HepG2 (cell line): ENCODE data around the gene SRC. TPM values are rescaled to one million over a fixed set of nuclear protein-coding genes. Genes with fewer than 3 reads are reported as not detected.

Experiments used
- HOXA5 ChIP-seq: sonication (generic); formaldehyde crosslinking; IDR thresholded peaks from 2 replicates; pipeline ENCODE4 v1.4.0; 2020; ENCODE audit warnings: missing genetic modification reagents
- IRX3 ChIP-seq: sonication (generic); formaldehyde crosslinking; IDR thresholded peaks from 2 replicates; pipeline ENCODE4 v1.8.1; 2023; ENCODE audit warnings: mild to moderate bottlenecking, low read depth, missing genetic modification reagents, borderline replicate concordance
- PRDM4 ChIP-seq: sonication (generic); formaldehyde crosslinking; IDR thresholded peaks from 2 replicates; pipeline ENCODE4 v1.9.0; 2021; ENCODE audit warnings: missing genetic modification reagents, borderline replicate concordance
- ZBTB14 ChIP-seq: sonication (generic); formaldehyde crosslinking; IDR thresholded peaks from 2 replicates; pipeline ENCODE4 v1.4.0; 2020; ENCODE audit warnings: missing genetic modification reagents
- ZNF687 ChIP-seq: sonication (generic); formaldehyde crosslinking; IDR thresholded peaks from 2 replicates; pipeline ENCODE4 v1.5.1; 2020; ENCODE audit warnings: mild to moderate bottlenecking, missing genetic modification reagents, moderate library complexity
- ZNF75D ChIP-seq: sonication (generic); formaldehyde crosslinking; IDR thresholded peaks from 2 replicates; pipeline ENCODE4 v1.8.1; 2023; ENCODE audit warnings: missing genetic modification reagents, mild to moderate bottlenecking, borderline replicate concordance
- ZUFSP ChIP-seq: sonication (generic); formaldehyde crosslinking; IDR thresholded peaks from 2 replicates; pipeline ENCODE4 v1.9.0; 2021; ENCODE audit warnings: missing genetic modification reagents, mild to moderate bottlenecking, borderline replicate concordance
- polyA plus RNA-seq, 8 experiments: library from polyadenylated mRNA; depleted of rRNA in 3 of 8; stranded (reverse) in 7 of 8; unstranded in 1 of 8; fragments of >200 nt; fragmentation: Illumina TruSeq in 4 of 8; extraction: Trizol in 4 of 8; gene quantifications; 2 replicates each; pipeline versions ENCODE4 v1.2.1 to v1.2.3, GENCODE V29; 2011 to 2016; ENCODE audit warnings: low read depth in 4 of 8, missing spikeins in 1 of 8, mixed read lengths in 1 of 8; ENCODE audit not compliant: insufficient read depth in 1 of 8
- total RNA-seq, 5 experiments: library from RNA; depleted of rRNA; stranded (reverse); fragments of >200 nt; fragmentation: Illumina TruSeq; extraction: Trizol; gene quantifications; 2 replicates each; pipeline ENCODE4 v1.2.3, GENCODE V29; 2016; ENCODE audit warnings: low read depth in 1 of 5

The SRC gene
- total and polyA plus RNA-seq, 2 of the 13 experiments (the other 11 are each of a cell fraction or from before 2014, with no cell fraction given) = 54.7 to 192 TPM

GRCh38 chr20:37406010-37406998, 60.4 kb downstream of the SRC start (continued):
- TF ChIP-seq ZNF75D (CRISPR knock-in tag) = no peak
- peak; percentile 90; the same call in 1 of the 2 replicates for TF ChIP-seq PRDM4 (CRISPR knock-in tag)
- peak; percentile 77 for TF ChIP-seq ZBTB14 (CRISPR knock-in tag)
- TF ChIP-seq ZNF687 (CRISPR knock-in tag) = peak; percentile 99
- TF ChIP-seq HOXA5 (CRISPR knock-in tag) = peak; percentile 76; the same call in 1 of the 2 replicates
- TF ChIP-seq ZUFSP (CRISPR knock-in tag) = no peak
- peak; percentile 96; the same call in 1 of the 2 replicates for TF ChIP-seq IRX3 (CRISPR knock-in tag)
